DOHH2 (cell line): ENCODE data around the gene TAF1D.
A peak's percentile ranks its signal among the peaks of the same experiment; 100 is the strongest.
"Not testable (repeated sequence)": the region's sequence is repeated elsewhere in the genome, so short reads cannot be mapped to it uniquely, and the experiment has no call there.

Source experiments
- H3F3A ChIP-seq: fragments of 200-600 bp; sonication (generic), shearing (Covaris generic); 2 replicates; pipeline ENCODE4 v1.6.0; 2016; ENCODE audit warnings: antibody characterized with exemption, mild to moderate bottlenecking; ENCODE audit not compliant: control insufficient read depth, insufficient read depth
- H3K27ac ChIP-seq: fragments of 200-600 bp; sonication (generic); 2 replicates; pipeline ENCODE4 v1.5.1; 2014; ENCODE audit warnings: low read depth, mild to moderate bottlenecking, low read length, moderate library complexity
- H3K27me3 ChIP-seq: fragments of 200-600 bp; sonication (generic); 2 replicates; pipeline ENCODE4 v1.6.1; 2014; ENCODE audit warnings: mild to moderate bottlenecking, low read length, mixed read lengths; ENCODE audit not compliant: control insufficient read depth
- H3K36me3 ChIP-seq: fragments of 200-600 bp; sonication (generic); 2 replicates; pipeline ENCODE4 v1.6.1; 2014; ENCODE audit warnings: mild to moderate bottlenecking, low read length, moderate library complexity, mixed read lengths; ENCODE audit not compliant: control insufficient read depth
- H3K4me1 ChIP-seq: fragments of 200-600 bp; sonication (generic); 2 replicates; pipeline ENCODE4 v1.6.1; 2014; ENCODE audit warnings: mild to moderate bottlenecking, low read length, mixed read lengths; ENCODE audit not compliant: control insufficient read depth
- H3K4me2 ChIP-seq: fragments of 200-600 bp; sonication (generic); 2 replicates; pipeline ENCODE4 v1.6.0; 2014; ENCODE audit warnings: mild to moderate bottlenecking, low read length, moderate library complexity
- H3K4me3 ChIP-seq: fragments of 200-600 bp; sonication (generic); 2 replicates; pipeline ENCODE4 v1.5.1; 2014; ENCODE audit warnings: mild to moderate bottlenecking, low read length, mixed read lengths
- H3K79me2 ChIP-seq: fragments of 200-600 bp; sonication (generic); 2 replicates; pipeline ENCODE4 v1.6.1; 2014; ENCODE audit warnings: mild to moderate bottlenecking, low read length, mixed read lengths; ENCODE audit not compliant: control insufficient read depth
- H3K9me2 ChIP-seq: fragments of 200-600 bp; sonication (generic); replicated peaks from 2 replicates; pipeline ENCODE4 v1.6.1; 2014; ENCODE audit warnings: mild to moderate bottlenecking, low read length, mixed read lengths; ENCODE audit not compliant: control insufficient read depth
- H3K9me3 ChIP-seq: fragments of 200-600 bp; sonication (generic); 2 replicates; pipeline ENCODE4 v1.6.1; 2014; ENCODE audit warnings: antibody characterized with exemption, low read length, mixed read lengths; ENCODE audit not compliant: control insufficient read depth, insufficient read depth
- H4K20me1 ChIP-seq: fragments of 200-600 bp; sonication (generic); 2 replicates; pipeline ENCODE4 v1.6.0; 2014; ENCODE audit warnings: low read depth, mild to moderate bottlenecking, antibody characterized with exemption, low read length, moderate library complexity; ENCODE audit not compliant: control insufficient read depth, insufficient read depth
- CTCF ChIP-seq: fragments of 200-600 bp; sonication (generic); IDR thresholded peaks from one replicate; pipeline ENCODE4 v1.5.1; 2014; ENCODE audit warnings: antibody characterized with exemption, mild to moderate bottlenecking, low read depth, low read length; ENCODE audit not compliant: poor library complexity, severe bottlenecking
- EZH2phosphoT487 ChIP-seq: fragments of 200-600 bp; sonication (generic); IDR thresholded peaks from 2 replicates; pipeline ENCODE4 v1.6.1; 2017; ENCODE audit warnings: borderline replicate concordance, mild to moderate bottlenecking, antibody characterized with exemption, low read length, moderate library complexity, mixed read lengths

TAF1D gene

GRCh38 chr11:93783765-93784144 is 42.5 kb upstream of the TAF1D start:
- Histone ChIP-seq H3K79me2 (peaks cover 62% of the 10 kb centered on the region), H3K27ac (peak overlapping the region; percentile 74), H3K27me3 (no peaks in the 10 kb centered on the region), H3F3A (no peaks in the 10 kb centered on the region), H3K9me3 (no peaks in the 10 kb centered on the region), H3K4me2 (peak overlapping the region; percentile 97), H3K4me1 (peaks cover 25% of the 10 kb centered on the region), H3K4me3 (peak overlapping the region; percentile 97), H4K20me1 (peaks cover 20% of the 10 kb centered on the region), H3K36me3 (peaks cover 42% of the 10 kb centered on the region), H3K9me2 (no peaks in the 10 kb centered on the region)
- no peak for TF ChIP-seq EZH2phosphoT487
- TF ChIP-seq CTCF = no peak

GRCh38 chr11:93783362-93783761 is 42.1 kb upstream of the TAF1D start:
- Histone ChIP-seq H4K20me1 (peaks cover 20% of the 10 kb centered on the region), H3K9me3 (no peaks in the 10 kb centered on the region), H3K27me3 (no peaks in the 10 kb centered on the region), H3K27ac (peak overlapping the region; percentile 74; the same call in 1 of the 2 replicates), H3K4me2 (peak overlapping the region; percentile 97), H3K9me2 (no peaks in the 10 kb centered on the region), H3K4me3 (peak overlapping the region; percentile 97), H3F3A (no peaks in the 10 kb centered on the region), H3K79me2 (peaks cover 58% of the 10 kb centered on the region), H3K36me3 (peaks cover 39% of the 10 kb centered on the region), H3K4me1 (peaks cover 25% of the 10 kb centered on the region)
- TF ChIP-seq CTCF = no peak
- TF ChIP-seq EZH2phosphoT487 = no peak

- no peaks in the 10 kb centered on the region for H3K27me3 ChIP-seq
- no peak overlapping the region for H3K27ac ChIP-seq
- H3K4me3 ChIP-seq = no peak overlapping the region
- no peaks in the 10 kb centered on the region for H4K20me1 ChIP-seq
- H3K36me3 ChIP-seq = no peaks in the 10 kb centered on the region
- TF ChIP-seq EZH2phosphoT487 (no peak), CTCF (peak; percentile 65)
- H3K4me2 ChIP-seq = no peak overlapping the region
- H3K79me2 ChIP-seq = no peaks in the 10 kb centered on the region
- peaks cover 17% of the 10 kb centered on the region for H3K9me3 ChIP-seq
- H3K9me2 ChIP-seq = no peaks in the 10 kb centered on the region
- 0 out of 2 replicates have a peak, but pooled peaks cover 2% of the 10 kb centered on the region for H3F3A ChIP-seq
- H3K4me1 ChIP-seq = peaks cover 20% of the 10 kb centered on the region
Measured at GRCh38 chr11:93775289-93775688, 34.0 kb upstream of the TAF1D start.

GRCh38 chr11:93774560-93774959 is 33.3 kb upstream of the TAF1D start:
- H3K27ac ChIP-seq, H3K4me2 ChIP-seq, H4K20me1 ChIP-seq, H3K9me2 ChIP-seq, H3K4me3 ChIP-seq, H3K36me3 ChIP-seq, H3K79me2 ChIP-seq, H3K27me3 ChIP-seq, H3F3A ChIP-seq: not testable (repeated sequence)
- peaks cover 20% of the 10 kb centered on the region for H3K4me1 ChIP-seq
- peaks cover 17% of the 10 kb centered on the region for H3K9me3 ChIP-seq
